Non-pigmented ciliary epithelial cell (primary cell): ENCODE data around the gene MTMR10.

Experiments
- DNase-seq: peaks from one replicate; pipeline ENCODE4 v3.0.0-alpha.2; 2010; ENCODE audit warnings: low read depth

The MTMR10 gene

GRCh38 chr15:31013863-31014607 is 22.6 kb upstream of the MTMR10 start:
- no peak for DNase-seq

- DNase-seq: no peak
Measured at GRCh38 chr15:31012455-31012854, 21.0 kb upstream of the MTMR10 start.

GRCh38 chr15:31010036-31010435 is 18.6 kb upstream of the MTMR10 start:
- DNase-seq: no peak

- DNase-seq: no peak
Measured at GRCh38 chr15:31005660-31006059, 14.2 kb upstream of the MTMR10 start.

GRCh38 chr15:31004220-31004733 is 12.8 kb upstream of the MTMR10 start:
- DNase-seq: no peak

- DNase-seq: no peak
Measured at GRCh38 chr15:31001702-31002101, 10.3 kb upstream of the MTMR10 start.

- no peak for DNase-seq
Measured at GRCh38 chr15:30999729-31000128, 8.3 kb upstream of the MTMR10 start.

GRCh38 chr15:30997270-30997669 is 5.8 kb upstream of the MTMR10 start:
- no peak for DNase-seq

- no peak for DNase-seq
Measured at GRCh38 chr15:30992249-30992864, 929 bp upstream of the MTMR10 start.

- no peak for DNase-seq
Measured at GRCh38 chr15:30990446-30991254, 778 bp downstream of the MTMR10 start.

GRCh38 chr15:30990036-30990435 is 1.4 kb downstream of the MTMR10 start:
- DNase-seq: no peak

GRCh38 chr15:30985081-30985531 is 6.3 kb downstream of the MTMR10 start:
- no peak for DNase-seq

- DNase-seq: no peak
Measured at GRCh38 chr15:30984542-30984941, 6.9 kb downstream of the MTMR10 start.

- no peak for DNase-seq
Measured at GRCh38 chr15:30984118-30984517, 7.3 kb downstream of the MTMR10 start.

GRCh38 chr15:30979457-30979856 is 12.0 kb downstream of the MTMR10 start:
- no peak for DNase-seq

GRCh38 chr15:30978328-30978727 is 13.1 kb downstream of the MTMR10 start:
- no peak for DNase-seq

GRCh38 chr15:30974112-30974511 is 17.3 kb downstream of the MTMR10 start:
- DNase-seq: no peak

- DNase-seq: no peak
Measured at GRCh38 chr15:30973379-30973778, 18.0 kb downstream of the MTMR10 start.

- DNase-seq: no peak
Measured at GRCh38 chr15:30969724-30970123, 21.7 kb downstream of the MTMR10 start.

GRCh38 chr15:30963681-30964080 is 27.7 kb downstream of the MTMR10 start:
- DNase-seq: no peak

- no peak for DNase-seq
Measured at GRCh38 chr15:30962659-30963058, 28.8 kb downstream of the MTMR10 start.

- DNase-seq: no peak
Measured at GRCh38 chr15:30962079-30962478, 29.3 kb downstream of the MTMR10 start.

GRCh38 chr15:30958219-30958618 is 33.2 kb downstream of the MTMR10 start:
- no peak for DNase-seq
